GM18505 (cell line): Measurements from ENCODE around the gene ZNF599.

ENCODE experiments used
- ATAC-seq: cut with Tn5 transposase; IDR thresholded peaks from one replicate; pipeline ENCODE4 v1.9.1; 2021; ENCODE audit not compliant: unreplicated experiment
- POLR2A ChIP-seq: IDR thresholded peaks from 4 replicates; pipeline ENCODE4 v1.6.1; 2011; ENCODE audit warnings: borderline replicate concordance; ENCODE audit not compliant: insufficient read depth, insufficient read length; ENCODE audit errors: extremely low read depth

The ZNF599 gene

DNA sequence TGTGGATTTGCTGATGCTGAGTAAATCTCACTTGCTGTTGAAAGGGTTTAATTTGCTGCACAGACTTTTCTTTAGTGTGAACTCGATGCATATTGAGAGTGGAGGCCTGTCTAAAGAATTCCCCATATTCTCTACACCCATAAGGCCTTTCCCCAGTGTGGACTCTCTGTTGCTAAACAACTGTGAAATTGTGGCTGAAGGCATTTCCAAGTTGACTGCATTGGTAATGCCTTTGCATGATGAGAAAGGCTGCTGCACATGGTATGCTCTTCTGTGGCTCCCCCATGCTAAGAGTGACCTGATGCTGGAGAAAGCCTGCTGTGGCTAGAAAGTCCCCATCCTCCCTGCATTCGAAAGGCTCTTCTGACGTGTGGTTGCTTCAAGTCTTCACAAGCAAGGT, 6.6 kb upstream of the ZNF599 start:
- no peak for ATAC-seq
- no peak for TF ChIP-seq POLR2A

GRCh38 chr19:34778342-34778741, 5.3 kb upstream of the ZNF599 start:
- no peak for TF ChIP-seq POLR2A
- ATAC-seq = no peak

GRCh38 chr19:34774857-34775256, 1.8 kb upstream of the ZNF599 start:
- no peak for ATAC-seq
- TF ChIP-seq POLR2A = no peak

DNA sequence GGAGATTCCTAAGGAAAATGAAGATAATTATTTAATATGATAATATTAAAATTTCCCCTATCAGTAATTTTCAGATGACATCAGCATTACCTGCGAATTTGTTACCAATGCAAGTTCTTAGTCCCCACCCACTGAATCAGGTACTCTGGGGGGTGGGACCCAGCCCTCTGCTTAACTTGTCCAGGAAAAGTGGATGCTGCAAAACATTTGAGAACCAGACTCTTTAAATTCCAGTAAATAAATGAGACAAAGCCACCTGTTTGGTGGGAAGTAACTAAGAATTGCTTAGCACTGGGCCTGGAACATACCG, 495 bp upstream of the ZNF599 start:
- no peak for TF ChIP-seq POLR2A

DNA sequence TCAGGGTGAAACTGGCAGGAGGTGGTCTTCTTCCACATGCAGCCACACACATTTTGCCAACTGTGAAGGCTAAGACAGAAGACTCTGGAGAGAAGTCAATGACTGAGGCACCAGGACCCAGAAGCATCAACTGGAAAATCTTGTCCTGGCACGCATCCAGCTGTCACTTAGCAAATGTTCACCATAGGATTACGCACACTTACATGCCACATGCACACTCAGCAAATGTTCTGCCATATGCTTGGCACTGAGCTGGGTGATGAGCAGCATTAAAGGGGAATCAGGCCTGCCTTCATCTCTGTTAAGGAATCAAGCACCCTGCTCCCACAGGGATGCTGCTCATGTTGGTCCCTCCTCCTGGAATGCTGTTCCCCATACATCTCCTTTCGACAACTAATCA, 5.1 kb downstream of the ZNF599 start:
- ATAC-seq = no peak
- TF ChIP-seq POLR2A = no peak

More for the DNA sequence above, 495 bp upstream of the ZNF599 start:
- no peak for ATAC-seq

DNA sequence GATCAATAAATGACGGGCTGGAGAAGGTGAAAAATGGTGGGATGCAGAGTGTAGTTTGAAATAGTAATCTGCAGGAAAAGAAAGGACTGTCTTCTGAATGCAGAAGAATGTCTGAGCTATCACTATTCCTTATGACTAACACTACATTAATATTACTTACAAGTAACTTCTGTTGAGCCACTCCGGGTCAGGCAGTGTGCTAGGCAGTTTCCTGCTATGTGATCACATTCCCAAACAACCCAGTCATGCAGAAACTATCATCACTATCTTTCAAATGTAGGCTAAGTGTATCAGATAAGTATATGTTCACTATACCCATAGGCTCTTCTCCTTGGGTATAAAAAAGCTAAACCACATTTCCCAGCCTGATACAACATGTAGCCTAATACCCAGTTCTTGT, 6.6 kb downstream of the ZNF599 start:
- ATAC-seq = no peak
- TF ChIP-seq POLR2A = no peak

- ATAC-seq = no peak
- no peak for TF ChIP-seq POLR2A
Observed at GRCh38 chr19:34759218-34759917, 13.6 kb downstream of the ZNF599 start.

GRCh38 chr19:34757441-34757840, 15.6 kb downstream of the ZNF599 start:
- no peak for TF ChIP-seq POLR2A

GRCh38 chr19:34744896-34745690, 27.9 kb downstream of the ZNF599 start:
- TF ChIP-seq POLR2A = no peak
- no peak for ATAC-seq

More at GRCh38 chr19:34757441-34757840, 15.6 kb downstream of the ZNF599 start:
- ATAC-seq = no peak

GRCh38 chr19:34734537-34735103, 38.4 kb downstream of the ZNF599 start:
- no peak for ATAC-seq
- no peak for TF ChIP-seq POLR2A

- ATAC-seq = peak; percentile 78
- TF ChIP-seq POLR2A = peak; percentile 74
Observed at GRCh38 chr19:34733746-34734536, 39.1 kb downstream of the ZNF599 start, which contains the start of gene ZNF181. ZNF181 (plus strand) TSS chr19:34734243; CDS start chr19:34735038, 795 bp downstream.

- TF ChIP-seq POLR2A = no peak
- peak; percentile 8 for ATAC-seq
Observed at GRCh38 chr19:34733266-34733745, 39.7 kb downstream of the ZNF599 start.
